Activated CD4-positive, alpha-beta T cell treated with anti-CD3 and anti-CD28 coated beads, Interleukin-2, Interleukin-6, amounts not matched to agents 100 ng/mL and 50 ng/mL, durations not matched to agents 16 hours and 8 hours (primary cell): ENCODE results near the gene RAPGEF1.

Experiments used
- DNase-seq: peaks from one replicate; pipeline ENCODE4 v3.0.0-alpha.2; 2020

Gene RAPGEF1

DNA sequence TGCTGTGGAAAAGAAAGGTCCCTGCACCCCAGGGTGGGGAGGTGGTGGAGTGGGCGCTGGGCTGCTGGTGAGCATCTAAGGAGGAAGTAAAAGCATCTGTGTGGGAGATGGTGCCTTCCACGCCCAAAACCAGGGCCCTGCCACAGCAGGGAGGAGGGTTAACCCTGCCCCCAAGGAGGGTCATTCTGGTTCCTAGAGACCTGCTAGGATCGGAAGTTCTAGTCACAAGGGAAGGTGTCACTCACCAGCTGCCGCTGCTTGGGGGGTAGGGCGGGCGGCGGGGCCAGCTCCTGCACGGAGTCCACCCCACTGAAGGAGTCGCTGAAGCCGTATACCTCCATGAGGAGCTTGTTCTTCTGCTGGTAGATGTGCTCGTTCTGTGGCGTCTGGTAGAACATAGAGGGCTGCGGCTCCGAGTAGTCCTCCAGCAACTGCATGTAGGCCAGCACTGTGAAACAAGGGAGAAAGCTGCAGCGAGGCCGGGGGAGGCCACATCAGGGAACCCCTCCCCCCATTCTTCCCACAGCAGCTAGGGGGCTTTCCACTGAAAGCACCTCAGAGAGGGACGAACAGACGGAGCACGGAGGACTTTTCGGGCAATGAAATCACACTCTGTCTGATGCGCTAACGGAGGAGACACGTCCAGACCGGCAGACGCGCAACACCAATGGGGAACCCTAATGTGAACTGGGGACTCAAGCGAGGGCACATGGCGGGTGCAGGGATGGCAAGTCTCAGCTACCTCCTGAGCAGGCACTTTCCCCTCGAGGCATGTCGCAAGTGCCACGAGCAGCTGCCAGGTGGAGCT lies 118.1 kb downstream of the RAPGEF1 start:
- no peak for DNase-seq

DNA sequence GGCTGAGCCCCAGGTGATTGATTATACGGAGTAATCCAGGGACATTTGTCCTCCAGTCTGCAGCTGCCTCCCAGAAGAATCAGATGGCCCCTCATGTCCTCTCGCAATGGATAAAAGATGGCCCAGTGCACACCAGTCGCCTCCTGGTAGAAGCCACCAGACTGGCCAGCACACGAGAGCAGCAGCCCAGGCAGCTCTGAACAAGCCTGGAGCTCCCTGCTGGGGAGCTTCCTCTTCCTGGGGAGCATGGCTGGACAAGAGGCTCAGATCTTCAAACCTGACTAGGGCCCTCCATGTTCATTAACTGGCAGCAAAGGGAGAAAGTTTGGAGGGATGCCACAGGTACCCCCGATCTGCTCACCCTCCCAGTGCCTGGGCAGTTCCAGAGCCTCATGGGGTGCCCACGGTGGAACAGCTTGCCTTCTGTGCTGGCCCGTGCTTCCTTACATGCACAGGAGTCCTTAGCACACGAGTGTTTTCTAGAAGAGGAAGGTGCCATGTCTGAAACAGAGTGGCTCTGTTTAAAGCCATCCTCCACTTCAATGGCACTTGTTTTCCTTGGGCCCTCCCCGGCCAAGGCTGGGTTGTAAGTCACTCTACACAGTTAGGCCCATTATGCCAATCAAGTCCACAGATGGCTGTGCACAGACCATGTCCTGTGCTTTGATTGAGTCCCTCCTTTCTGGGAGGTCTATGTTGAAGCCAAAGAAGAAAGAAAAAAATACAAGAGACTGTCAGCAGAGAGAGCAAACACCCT lies 118.9 kb downstream of the RAPGEF1 start:
- DNase-seq = no peak

DNA sequence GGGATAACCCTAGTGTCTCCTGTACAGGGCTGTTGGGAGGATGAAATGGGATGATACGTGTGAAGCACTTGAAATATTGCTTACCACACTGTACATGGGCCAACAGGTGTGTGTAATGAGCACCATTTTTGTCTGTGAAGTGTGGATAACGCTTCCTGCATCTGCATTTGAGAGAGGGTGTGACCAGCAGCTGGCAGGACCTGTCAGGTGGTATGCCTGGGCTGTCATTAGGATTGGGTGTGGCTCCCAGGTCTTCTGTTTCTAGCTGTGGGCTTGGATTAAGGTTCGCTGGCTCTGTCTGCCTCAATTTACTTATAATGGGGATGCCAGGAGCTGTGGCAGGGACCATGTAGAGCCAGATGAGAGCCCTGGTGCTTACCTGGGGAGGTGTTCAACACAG lies 120.2 kb downstream of the RAPGEF1 start:
- DNase-seq = no peak

DNA sequence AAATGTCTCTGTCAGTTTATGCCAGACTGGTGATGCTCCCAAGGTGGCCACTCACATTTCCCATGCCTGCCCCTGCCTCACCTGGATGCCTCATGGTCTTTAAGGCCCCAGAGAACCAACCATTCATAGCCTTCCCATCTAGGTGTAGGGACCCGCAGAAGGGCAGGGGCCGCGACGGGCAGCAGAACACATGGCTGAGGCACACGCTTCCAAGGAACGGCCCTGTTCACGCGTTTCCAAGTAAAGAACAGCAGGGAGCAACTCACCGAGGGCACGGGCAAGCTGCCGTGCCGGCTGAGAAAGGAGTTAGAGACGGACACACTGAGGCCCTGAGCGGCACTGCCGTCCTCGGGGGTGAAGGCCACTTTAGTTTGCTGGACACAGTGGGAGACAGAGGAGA lies 121.1 kb downstream of the RAPGEF1 start:
- no peak for DNase-seq

DNA sequence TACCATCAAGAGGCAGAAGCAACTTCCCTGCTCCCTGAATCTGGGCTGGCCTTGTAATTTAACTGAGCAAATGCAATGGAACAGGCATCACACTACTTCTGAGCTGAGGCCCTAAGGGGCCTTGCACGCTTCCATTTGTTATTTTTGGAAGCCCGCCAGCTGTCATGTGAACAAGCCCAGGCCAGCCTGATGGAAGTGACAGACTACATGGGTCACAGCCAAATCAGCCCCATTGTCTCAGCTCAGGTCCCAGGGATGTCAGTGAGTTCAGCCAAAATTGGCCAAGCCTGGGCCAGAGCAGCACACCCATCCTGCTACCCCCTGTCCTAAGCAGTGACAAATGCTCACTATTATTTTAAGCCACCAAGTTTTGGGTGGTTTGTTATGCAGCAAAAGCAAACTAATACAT lies 121.8 kb downstream of the RAPGEF1 start:
- DNase-seq = no peak

DNA sequence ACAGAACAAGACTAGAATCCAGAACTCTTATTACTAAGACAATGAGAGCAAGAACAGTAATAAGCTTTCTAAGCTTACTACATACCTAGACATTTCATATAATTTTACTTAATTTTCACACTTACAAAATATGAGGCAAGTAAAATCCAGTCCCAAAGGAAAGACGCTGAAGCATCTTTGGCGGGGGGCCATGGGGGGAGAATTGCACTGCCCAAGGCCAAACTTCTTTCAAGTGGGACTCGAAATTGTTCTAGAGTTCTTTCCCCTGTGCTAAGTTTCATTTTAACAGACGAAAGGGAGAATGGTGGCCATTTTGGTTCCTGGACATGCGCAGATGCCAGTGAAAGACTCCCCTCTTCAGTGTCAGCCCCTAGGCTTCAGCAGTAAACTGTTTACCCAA lies 122.3 kb downstream of the RAPGEF1 start:
- DNase-seq = no peak

DNA sequence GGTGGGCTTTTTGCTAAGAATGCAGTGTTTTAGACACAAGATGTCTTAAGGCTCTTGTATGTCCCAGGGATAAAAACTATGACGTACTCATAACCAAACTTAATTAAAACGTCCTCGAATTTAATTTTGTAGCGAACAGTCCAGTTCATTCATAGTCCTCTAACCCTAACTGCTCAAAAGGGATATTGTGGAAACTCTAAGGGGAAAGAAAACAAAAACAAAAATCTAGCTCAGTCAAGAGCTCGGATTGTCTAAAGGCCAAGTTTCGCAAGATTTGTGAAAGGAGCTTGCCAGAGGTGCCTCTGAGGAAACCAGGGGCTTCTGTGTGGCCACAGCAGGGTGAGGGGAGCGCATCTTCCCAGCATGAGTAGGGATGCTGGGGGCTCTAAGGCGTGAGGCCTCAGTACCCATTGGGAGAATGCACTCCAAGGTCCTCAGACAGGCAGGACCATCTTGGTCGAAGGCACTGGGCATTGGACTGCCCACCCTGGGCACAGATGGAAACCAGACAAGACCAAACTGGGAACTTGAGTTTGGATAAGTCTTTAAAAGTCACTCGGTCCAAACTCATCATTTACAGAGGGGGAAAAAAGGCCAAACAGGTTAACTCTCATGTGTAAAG lies 122.8 kb downstream of the RAPGEF1 start:
- DNase-seq = no peak

- DNase-seq = no peak
Measured at GRCh38 chr9:131614340-131614915, 125.4 kb downstream of the RAPGEF1 start.

DNA sequence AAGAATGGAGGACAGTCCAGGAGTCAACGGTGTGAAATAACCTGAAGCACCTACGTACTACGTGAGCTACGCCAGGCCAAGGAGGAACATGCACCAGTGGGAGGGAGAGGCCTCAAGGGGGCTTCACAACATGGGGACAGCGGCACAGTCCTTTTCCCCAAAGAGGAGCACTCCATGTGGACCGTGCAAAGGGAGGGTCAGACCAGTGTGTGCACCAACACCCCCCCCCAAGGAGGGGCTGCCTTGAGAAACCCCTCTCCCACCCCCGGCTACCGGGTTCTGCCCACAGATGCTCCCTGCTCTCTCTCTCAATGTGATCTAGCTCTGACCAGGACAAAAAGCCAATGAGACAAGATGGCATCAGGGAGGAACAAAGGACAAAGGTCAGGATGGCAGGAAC lies 126.0 kb downstream of the RAPGEF1 start:
- DNase-seq = no peak

DNA sequence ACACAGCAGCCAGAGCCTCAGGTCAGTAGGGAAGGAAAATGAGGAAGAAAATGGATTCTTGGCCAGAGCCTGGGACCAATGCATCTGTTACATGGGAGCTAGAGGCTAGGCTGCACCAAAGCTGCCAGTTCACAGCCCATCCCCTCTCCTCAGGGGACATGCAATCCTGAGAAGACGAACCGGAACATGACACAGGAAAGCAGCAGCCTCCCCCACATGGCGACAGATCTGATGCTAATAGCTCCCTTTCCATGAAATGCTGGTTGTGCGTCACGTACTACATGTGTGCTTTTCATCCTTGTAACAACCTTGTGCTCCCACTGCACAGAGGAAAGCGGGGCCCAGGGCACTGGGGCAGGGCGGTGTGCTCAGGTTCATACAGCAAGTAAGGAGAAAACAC lies 127.0 kb downstream of the RAPGEF1 start:
- no peak for DNase-seq

DNA sequence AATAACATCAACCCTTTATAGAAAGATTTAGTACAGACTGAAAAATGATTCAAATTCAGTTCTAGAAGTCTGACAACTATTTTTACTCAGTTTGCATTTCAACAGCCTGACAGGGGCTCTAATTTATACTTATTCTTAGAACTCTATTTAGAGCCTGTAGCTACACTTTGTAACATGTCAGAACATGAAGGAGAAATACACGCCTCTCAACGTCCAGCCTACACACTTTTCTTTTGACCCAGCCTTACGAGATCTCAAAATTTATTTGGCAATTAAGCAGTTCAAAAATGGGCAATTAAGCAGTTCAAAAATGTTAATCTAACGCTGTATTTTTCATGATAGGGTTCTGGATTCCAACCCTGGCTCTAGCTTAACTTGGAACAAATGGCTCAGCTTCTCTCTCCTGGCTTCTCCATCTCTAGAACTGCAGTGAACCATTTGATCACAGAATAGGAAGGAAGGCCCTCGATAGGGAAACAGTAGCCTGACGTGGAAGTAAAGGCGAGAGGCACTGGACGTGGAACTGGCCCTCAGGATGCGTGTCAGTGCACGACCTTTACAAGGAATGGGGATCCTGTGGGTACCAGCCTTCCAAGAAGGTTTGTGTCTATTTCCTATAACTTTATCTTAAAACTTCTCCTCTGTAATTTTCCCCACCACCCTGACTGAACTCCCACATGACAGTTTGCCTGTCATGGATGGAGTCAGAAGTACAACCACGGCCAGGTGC lies 128.1 kb downstream of the RAPGEF1 start:
- no peak for DNase-seq

GRCh38 chr9:131610231-131610761 lies 129.6 kb downstream of the RAPGEF1 start:
- no peak for DNase-seq

- no peak for DNase-seq
Measured at GRCh38 chr9:131609099-131609830, 130.6 kb downstream of the RAPGEF1 start.

- no peak for DNase-seq
Measured at GRCh38 chr9:131608493-131609037, 131.3 kb downstream of the RAPGEF1 start.

- DNase-seq = no peak
Measured at GRCh38 chr9:131607591-131607990, 132.3 kb downstream of the RAPGEF1 start.

- no peak for DNase-seq
Measured at GRCh38 chr9:131606896-131607567, 132.8 kb downstream of the RAPGEF1 start.

DNA sequence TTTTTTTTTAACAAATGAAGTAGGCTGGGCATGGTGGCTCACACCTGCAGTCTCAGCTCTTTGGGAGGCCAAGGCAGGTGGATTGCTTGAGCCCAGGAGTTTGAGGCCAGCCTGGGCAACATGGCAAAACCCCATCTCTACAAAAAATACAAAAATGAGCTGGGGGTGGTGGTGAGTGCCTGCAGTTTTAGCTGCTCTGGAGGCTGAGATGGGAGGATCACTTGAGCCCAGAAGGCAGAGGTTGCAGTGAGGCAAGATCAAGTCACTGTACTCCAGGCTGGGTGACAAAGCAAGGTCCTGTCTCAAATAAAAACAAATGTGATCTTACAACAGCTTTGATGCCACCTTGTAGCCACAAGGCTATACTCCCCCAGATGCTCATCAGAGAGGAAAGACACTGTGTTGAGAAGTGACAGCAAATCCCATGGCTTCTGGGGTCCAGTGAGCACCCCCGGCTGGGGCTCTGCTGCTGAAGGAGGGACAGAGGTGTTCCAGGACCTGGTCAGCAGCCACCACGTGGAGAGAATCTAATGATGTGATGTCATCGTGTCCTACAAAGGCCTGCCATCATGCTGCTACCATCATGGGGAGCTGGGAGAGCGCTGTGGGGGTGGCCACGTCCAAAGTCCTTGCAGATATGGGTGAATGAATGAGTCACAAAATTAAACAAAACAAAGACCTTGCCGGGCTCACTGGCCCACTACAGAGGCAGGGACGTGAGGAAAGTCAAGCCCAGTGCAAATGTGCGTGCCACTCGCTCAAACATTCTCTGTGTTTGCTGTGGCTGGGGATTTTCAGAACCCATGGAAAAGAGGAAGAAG lies 133.9 kb downstream of the RAPGEF1 start:
- DNase-seq = no peak

DNA sequence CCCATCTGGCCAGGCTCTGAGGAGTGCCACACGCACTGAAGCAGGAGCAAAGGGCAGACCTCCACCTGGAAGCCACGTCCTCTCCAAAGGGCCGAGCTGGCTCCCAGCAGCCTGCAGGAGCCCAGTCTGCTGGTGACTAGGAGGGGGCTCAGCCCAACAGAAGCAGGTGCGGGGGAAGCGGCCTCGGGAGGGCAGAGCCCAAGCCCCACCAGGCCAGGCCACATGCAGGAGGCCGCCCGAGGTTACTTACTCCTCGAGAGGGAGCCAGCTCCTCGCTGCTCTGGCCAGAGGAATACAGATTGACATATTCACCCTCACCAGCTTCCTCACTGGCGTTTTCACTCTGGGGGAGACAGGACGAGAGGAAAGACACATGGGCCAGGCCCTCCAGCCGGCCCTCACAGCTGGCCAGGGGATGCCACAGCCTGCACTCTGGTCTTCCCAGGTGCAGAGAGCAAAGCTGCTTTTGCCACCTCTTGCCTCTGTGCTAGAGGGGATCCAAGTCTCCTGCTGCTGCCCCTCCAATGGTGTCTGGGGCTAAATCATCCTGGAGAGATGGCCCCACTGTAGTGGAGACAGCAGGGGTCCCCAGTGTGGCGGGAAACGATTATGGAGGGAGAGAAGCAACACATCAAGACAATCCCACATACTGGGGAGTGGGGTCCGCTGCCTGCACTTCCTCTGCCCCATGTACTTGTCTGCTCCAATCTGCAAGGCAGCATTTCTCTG lies 136.0 kb downstream of the RAPGEF1 start:
- no peak for DNase-seq

GRCh38 chr9:131603199-131603598 lies 136.7 kb downstream of the RAPGEF1 start:
- no peak for DNase-seq
